Measurements from ENCODE around the gene CAMSAP3.

CAMSAP3 gene

DNA sequence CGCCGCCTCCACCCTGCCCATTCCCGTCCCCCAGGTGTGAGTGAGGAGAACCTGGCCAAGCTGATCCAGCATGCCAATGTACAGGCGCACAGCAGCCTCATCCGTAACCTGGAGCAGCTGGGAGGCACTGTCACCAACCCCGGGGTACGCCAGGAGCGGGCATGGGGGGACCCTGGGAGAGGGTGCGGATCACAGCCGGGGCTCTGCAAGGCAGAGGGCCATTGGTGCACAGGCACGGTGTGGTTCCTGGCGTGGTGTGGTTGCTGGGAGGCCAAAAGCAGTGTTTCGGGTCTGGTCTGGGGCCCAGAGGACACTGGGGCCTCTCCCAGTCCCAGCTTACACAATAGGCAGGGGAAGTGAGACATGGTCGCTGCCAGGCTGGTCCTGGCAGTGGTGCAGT lies 49.5 kb downstream of the CAMSAP3 start:
- DNase-seq (no peak), ATAC-seq (ENCODE audit: insufficient read depth, low read depth) (no peak)
- H3K4me1 ChIP-seq (ENCODE audit: insufficient read depth, low read length), result no peaks in the 10 kb centered on the region
- no peaks in the 10 kb centered on the region for H4K20me1 ChIP-seq (ENCODE audit: insufficient read depth, low read length)
- no peaks in the 10 kb centered on the region for H3K79me2 ChIP-seq (ENCODE audit: insufficient read depth, low read length)
- no peaks in the 10 kb centered on the region for H3K27me3 ChIP-seq (ENCODE audit: insufficient read depth, low read length, poor library complexity)
- no peak for TF ChIP-seq EZH2 (IDR thresholded peaks at IDR 0.05; ENCODE audit: borderline replicate concordance, low read depth, low read length, severe bottlenecking)
- TF ChIP-seq, protein P1, sequence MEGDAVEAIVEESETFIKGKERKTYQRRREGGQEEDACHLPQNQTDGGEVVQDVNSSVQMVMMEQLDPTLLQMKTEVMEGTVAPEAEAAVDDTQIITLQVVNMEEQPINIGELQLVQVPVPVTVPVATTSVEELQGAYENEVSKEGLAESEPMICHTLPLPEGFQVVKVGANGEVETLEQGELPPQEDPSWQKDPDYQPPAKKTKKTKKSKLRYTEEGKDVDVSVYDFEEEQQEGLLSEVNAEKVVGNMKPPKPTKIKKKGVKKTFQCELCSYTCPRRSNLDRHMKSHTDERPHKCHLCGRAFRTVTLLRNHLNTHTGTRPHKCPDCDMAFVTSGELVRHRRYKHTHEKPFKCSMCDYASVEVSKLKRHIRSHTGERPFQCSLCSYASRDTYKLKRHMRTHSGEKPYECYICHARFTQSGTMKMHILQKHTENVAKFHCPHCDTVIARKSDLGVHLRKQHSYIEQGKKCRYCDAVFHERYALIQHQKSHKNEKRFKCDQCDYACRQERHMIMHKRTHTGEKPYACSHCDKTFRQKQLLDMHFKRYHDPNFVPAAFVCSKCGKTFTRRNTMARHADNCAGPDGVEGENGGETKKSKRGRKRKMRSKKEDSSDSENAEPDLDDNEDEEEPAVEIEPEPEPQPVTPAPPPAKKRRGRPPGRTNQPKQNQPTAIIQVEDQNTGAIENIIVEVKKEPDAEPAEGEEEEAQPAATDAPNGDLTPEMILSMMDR (IDR thresholded peaks at IDR 0.05; ENCODE audit: borderline replicate concordance, extremely low read depth, low read length, poor library complexity, severe bottlenecking), result no peak
- peaks cover 2% of the 10 kb centered on the region for H3K9me3 ChIP-seq (ENCODE audit: insufficient read depth, low read length, severe bottlenecking)
- no peaks in the 10 kb centered on the region for H3K36me3 ChIP-seq (ENCODE audit: insufficient read depth, low read length)
- H3K27ac ChIP-seq (ENCODE audit: low read length), result no peak overlapping the region
- no peak overlapping the region for H3K4me3 ChIP-seq (ENCODE audit: low read depth in 1 of 2, low read length in 2 of 2)
- no peak overlapping the region for H2AFZ ChIP-seq (ENCODE audit: low read depth, low read length)
- H3K4me2 ChIP-seq (ENCODE audit: insufficient read depth, low read length), result no peak overlapping the region
- H3K9ac ChIP-seq (ENCODE audit: low read depth, low read length), result no peak overlapping the region

DNA sequence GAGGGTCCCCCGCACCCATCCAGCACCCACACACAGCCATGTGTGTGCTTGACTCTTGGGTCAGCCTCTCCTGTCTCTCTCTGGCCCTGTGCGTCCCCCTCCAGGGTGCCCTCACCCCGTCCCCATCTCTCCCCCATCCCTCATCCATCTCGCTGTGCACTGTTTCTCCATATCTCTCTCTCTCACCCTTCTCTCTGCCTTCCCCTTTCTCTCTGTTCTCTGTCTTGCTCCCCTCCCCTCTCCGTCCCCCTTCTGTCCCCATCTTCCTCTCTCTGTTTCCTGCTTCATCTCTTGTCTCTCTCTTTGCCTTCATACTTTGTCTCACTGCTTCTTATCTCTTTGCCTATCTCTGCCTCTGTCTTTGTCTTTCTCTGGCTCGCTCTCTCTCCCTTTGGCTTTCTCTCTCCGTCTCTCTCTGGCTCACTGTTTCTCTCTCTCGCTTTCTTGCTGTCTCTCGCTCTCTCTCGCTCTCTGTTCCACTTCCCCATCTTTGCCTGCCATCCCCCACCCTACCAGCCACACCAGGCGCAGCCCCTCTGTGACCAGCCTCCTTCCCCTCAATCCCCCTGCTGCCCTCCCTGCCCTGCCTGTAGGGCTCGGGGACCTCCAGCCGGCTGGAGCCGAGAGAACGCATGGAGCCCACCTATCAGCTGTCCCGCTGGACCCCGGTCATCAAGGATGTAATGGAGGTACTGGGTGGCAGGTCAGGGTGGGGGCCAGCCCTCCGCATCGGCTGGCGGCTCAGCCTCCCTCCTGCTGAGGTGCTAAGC lies 50.2 kb downstream of the CAMSAP3 start:
- H3K27me3 ChIP-seq (ENCODE audit: insufficient read depth, low read length, poor library complexity), result no peaks in the 10 kb centered on the region
- TF ChIP-seq EZH2 (IDR thresholded peaks at IDR 0.05; ENCODE audit: borderline replicate concordance, low read depth, low read length, severe bottlenecking), result no peak
- TF ChIP-seq, protein P1 (IDR thresholded peaks at IDR 0.05; ENCODE audit: borderline replicate concordance, extremely low read depth, low read length, poor library complexity, severe bottlenecking), result no peak
- no peaks in the 10 kb centered on the region for H3K4me1 ChIP-seq (ENCODE audit: insufficient read depth, low read length)
- no peaks in the 10 kb centered on the region for H3K9me3 ChIP-seq (ENCODE audit: insufficient read depth, low read length, severe bottlenecking)
- no peaks in the 10 kb centered on the region for H3K36me3 ChIP-seq (ENCODE audit: insufficient read depth, low read length)
- H3K9ac ChIP-seq (ENCODE audit: low read depth, low read length), result no peak overlapping the region
- H3K4me3 ChIP-seq (ENCODE audit: low read depth in 1 of 2, low read length in 2 of 2), result no peak overlapping the region
- no peak overlapping the region for H3K27ac ChIP-seq (ENCODE audit: low read length)
- DNase-seq (no peak), ATAC-seq (ENCODE audit: insufficient read depth, low read depth) (no peak)
- H2AFZ ChIP-seq (ENCODE audit: low read depth, low read length), result no peak overlapping the region
- no peak overlapping the region for H3K4me2 ChIP-seq (ENCODE audit: insufficient read depth, low read length)
- H3K79me2 ChIP-seq (ENCODE audit: insufficient read depth, low read length), result no peaks in the 10 kb centered on the region
- no peaks in the 10 kb centered on the region for H4K20me1 ChIP-seq (ENCODE audit: insufficient read depth, low read length)

DNA sequence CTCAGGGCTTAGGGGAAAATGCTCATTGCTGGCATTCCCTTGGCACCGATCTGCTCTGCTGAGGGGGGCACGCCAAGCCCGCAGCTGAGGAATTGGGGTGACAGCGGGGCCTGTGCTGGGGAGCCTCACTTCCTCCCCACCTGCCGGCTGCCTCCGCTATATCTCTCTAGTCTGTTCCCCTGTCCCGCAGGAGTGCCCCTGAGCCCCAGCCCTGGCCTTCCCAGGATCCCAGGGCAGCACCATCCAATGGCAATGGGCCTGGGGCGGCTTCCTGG lies 50.7 kb downstream of the CAMSAP3 start:
- no peaks in the 10 kb centered on the region for H3K79me2 ChIP-seq (ENCODE audit: insufficient read depth, low read length)
- H3K9ac ChIP-seq (ENCODE audit: low read depth, low read length), result no peak overlapping the region
- no peak overlapping the region for H3K27ac ChIP-seq (ENCODE audit: low read length)
- no peak for DNase-seq
- no peaks in the 10 kb centered on the region for H3K9me3 ChIP-seq (ENCODE audit: insufficient read depth, low read length, severe bottlenecking)
- H3K36me3 ChIP-seq (ENCODE audit: insufficient read depth, low read length), result no peaks in the 10 kb centered on the region
- no peak overlapping the region for H2AFZ ChIP-seq (ENCODE audit: low read depth, low read length)
- TF ChIP-seq, protein P1 (IDR thresholded peaks at IDR 0.05; ENCODE audit: borderline replicate concordance, extremely low read depth, low read length, poor library complexity, severe bottlenecking), result no peak
- no peak for TF ChIP-seq EZH2 (IDR thresholded peaks at IDR 0.05; ENCODE audit: borderline replicate concordance, low read depth, low read length, severe bottlenecking)
- ATAC-seq (ENCODE audit: insufficient read depth, low read depth), result no peak
- no peak overlapping the region for H3K4me2 ChIP-seq (ENCODE audit: insufficient read depth, low read length)
- H3K27me3 ChIP-seq (ENCODE audit: insufficient read depth, low read length, poor library complexity), result no peaks in the 10 kb centered on the region
- no peak overlapping the region for H3K4me3 ChIP-seq (ENCODE audit: low read depth in 1 of 2, low read length in 2 of 2)
- no peaks in the 10 kb centered on the region for H3K4me1 ChIP-seq (ENCODE audit: insufficient read depth, low read length)
- H4K20me1 ChIP-seq (ENCODE audit: insufficient read depth, low read length), result no peaks in the 10 kb centered on the region

All from DND-41 (cell line).